ENCODE data around the gene LMX1A. TPM values are rescaled to one million over a fixed set of nuclear protein-coding genes. Genes with fewer than 3 reads are reported as not detected.
A peak's percentile ranks its signal among the peaks of the same experiment; 100 is the strongest.

The LMX1A gene
- total and polyA plus RNA-seq, 4 donors: 0.05 to 0.17 TPM; not detected in 2

- TF ChIP-seq CTCF (IDR thresholded peaks at IDR 0.05; ENCODE audit: low read depth, low read length, missing input control): no peak
- TF ChIP-seq NR2F2 (IDR thresholded peaks at IDR 0.05): no peak
- no peak for TF ChIP-seq YY1 (IDR thresholded peaks at IDR 0.05)
Observed at GRCh38 chr1:165381745-165382505, 25.4 kb upstream of the LMX1A start (continued).

- H3K4me1 ChIP-seq (ENCODE audit: control insufficient read depth in 4 of 4, insufficient read depth in 4 of 4, low read length in 3 of 4): peaks cover 2 to 10% (median 5%) of the 10 kb centered on the region in 4 donors
- no peaks in the 10 kb centered on the region for H3K9me3 ChIP-seq (ENCODE audit: control insufficient read depth in 4 of 4, low read length in 3 of 4)
- peak overlapping the region in 1 of 3 donors; percentile 32 for H3K4me3 ChIP-seq (ENCODE audit: low read depth in 1 of 3, low read length in 3 of 3)
- no peak overlapping the region for H3K9ac ChIP-seq (ENCODE audit: low read depth in 1 of 2, low read length in 2 of 2)
- H3K36me3 ChIP-seq (ENCODE audit: control insufficient read depth in 4 of 4, insufficient read depth in 3 of 4, low read depth in 1 of 4, low read length in 3 of 4): no peaks in the 10 kb centered on the region
- 33% methylated on average over 12 of the region's 12 CpGs for WGBS
- DNase-seq (ENCODE audit: low spot score): no peak
- peak overlapping the region in 1 of 2 donors; percentile 28 for H3K27ac ChIP-seq (ENCODE audit: low read depth in 1 of 2, low read length in 2 of 2)
- H3K27me3 ChIP-seq (ENCODE audit: control insufficient read depth in 4 of 4, insufficient read depth in 4 of 4, low read length in 3 of 4): peaks cover 0 to 5% (median 0%) of the 10 kb centered on the region in 4 donors
- TF ChIP-seq HNF4A (conservative IDR thresholded peaks at IDR 0.05) (no peak), NR2F2 (IDR thresholded peaks at IDR 0.05) (no peak), YY1 (IDR thresholded peaks at IDR 0.05) (no peak), EGR1 (IDR thresholded peaks at IDR 0.05; ENCODE audit: low read depth in 2 of 2) (no peak), MAX (IDR thresholded peaks at IDR 0.05) (no peak), SP1 (IDR thresholded peaks at IDR 0.05) (no peak), ZBTB33 (IDR thresholded peaks at IDR 0.05) (no peak), CTCF (IDR thresholded peaks at IDR 0.05; ENCODE audit: low read depth, low read length, missing input control) (no peak), FOXA2 (IDR thresholded peaks at IDR 0.05) (no peak), GABPA (IDR thresholded peaks at IDR 0.05 in 1 of 2, conservative IDR thresholded peaks at IDR 0.05 in 1 of 2) (no peak), HNF4G (IDR thresholded peaks at IDR 0.05) (no peak), REST (IDR thresholded peaks at IDR 0.05) (no peak), FOXA1 (IDR thresholded peaks at IDR 0.05) (no peak), RAD21 (IDR thresholded peaks at IDR 0.05) (no peak), RXRA (IDR thresholded peaks at IDR 0.05) (no peak), TAF1 (conservative IDR thresholded peaks at IDR 0.05) (no peak)
Observed at GRCh38 chr1:165376811-165377311, 20.3 kb upstream of the LMX1A start.

Measured in liver (tissue), 9 donors.